ENCODE results near the gene NRTN. TPM values are rescaled to one million over a fixed set of nuclear protein-coding genes. Genes with fewer than 3 reads are reported as not detected.

NRTN gene
- total and polyA plus RNA-seq, 2 of the 13 experiments (the other 11 are each of a cell fraction or from before 2014, with no cell fraction given): 4.1 to 5.3 TPM

DNA sequence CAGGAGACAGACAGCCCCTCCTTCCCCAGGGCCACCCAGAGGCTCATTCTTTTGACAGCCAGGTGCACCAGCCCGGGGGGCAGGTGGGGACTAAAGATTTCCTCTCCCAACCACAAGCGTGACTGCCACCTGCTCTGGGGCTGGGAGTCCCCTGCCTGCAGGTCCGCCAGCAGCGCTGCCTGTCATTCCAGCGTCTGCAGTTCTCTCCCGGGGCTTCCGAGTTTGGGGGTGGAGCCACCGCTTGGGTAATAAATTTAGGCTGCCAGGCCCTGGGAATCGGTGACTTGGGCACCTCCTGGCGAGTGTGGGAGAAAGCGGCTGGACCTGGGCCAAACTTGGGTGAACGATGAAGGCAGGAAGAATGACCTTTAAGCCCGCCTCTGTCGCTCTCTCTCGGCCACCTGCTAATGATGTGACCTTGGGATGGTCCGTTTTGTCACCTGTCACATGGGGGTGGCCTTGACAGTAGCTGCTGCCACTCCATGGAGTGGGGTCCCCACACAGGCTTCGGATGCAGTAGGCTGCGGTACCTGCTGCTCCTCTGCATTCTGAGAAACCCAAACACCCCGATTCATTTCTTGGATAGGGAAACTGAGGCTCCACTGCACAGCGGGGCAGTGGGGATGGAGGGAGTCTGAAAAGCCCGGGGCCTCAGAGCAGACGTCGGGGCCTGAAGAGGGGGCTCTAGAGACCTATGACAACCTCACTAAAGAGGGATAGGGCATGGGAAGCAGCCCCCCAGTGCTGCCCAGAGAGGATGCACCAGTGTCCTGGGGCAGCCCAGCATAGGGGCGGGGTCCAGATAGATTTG is 21.9 kb downstream of the NRTN start (continued):
- peak; percentile 44 for TF ChIP-seq ZNF883 (CRISPR knock-in tag; IDR thresholded peaks at IDR 0.05; ENCODE audit: not compliant biosample characterization)
- TF ChIP-seq ZNF430 (CRISPR knock-in tag; IDR thresholded peaks at IDR 0.05): no peak
- TF ChIP-seq ZNF589 (CRISPR knock-in tag; conservative IDR thresholded peaks at IDR 0.05): peak; percentile 27; the same call in 1 of the 2 replicates
- TF ChIP-seq CSRNP1 (CRISPR knock-in tag; IDR thresholded peaks at IDR 0.05): no peak
- TF ChIP-seq ZBTB20 (CRISPR knock-in tag; IDR thresholded peaks at IDR 0.05; ENCODE audit: borderline replicate concordance, low read depth): peak; percentile 33; the same call in 1 of the 2 replicates
- no peak for TF ChIP-seq NFKBIZ (CRISPR knock-in tag; IDR thresholded peaks at IDR 0.05)
- TF ChIP-seq ZNF513 (CRISPR knock-in tag; conservative IDR thresholded peaks at IDR 0.05): no peak
- no peak for TF ChIP-seq DDIT3 (CRISPR knock-in tag; IDR thresholded peaks at IDR 0.05)
- no peak; the same call in 1 of the 2 replicates for TF ChIP-seq ZNF709 (CRISPR knock-in tag; IDR thresholded peaks at IDR 0.05)
- no peak for TF ChIP-seq ZNF121 (CRISPR knock-in tag; IDR thresholded peaks at IDR 0.05)
- TF ChIP-seq, protein P1, sequence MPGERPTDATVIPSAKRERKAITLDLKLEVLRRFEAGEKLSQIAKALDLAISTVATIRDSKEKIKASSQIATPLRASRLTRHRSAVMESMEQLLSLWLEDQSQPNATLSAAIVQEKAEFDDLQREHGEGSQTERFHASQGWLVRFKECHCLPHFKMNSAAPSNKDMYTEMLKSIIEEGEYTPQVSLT (CRISPR knock-in tag; IDR thresholded peaks at IDR 0.05; ENCODE audit: borderline replicate concordance, low read depth): no peak
- no peak; the same call in 1 of the 2 replicates for TF ChIP-seq SSRP1 (CRISPR knock-in tag; IDR thresholded peaks at IDR 0.05)
- 0 out of 2 replicates have a peak, but pooled peaks have one; percentile 11 for TF ChIP-seq MED13 (CRISPR knock-in tag; IDR thresholded peaks at IDR 0.05)
- no peak for TF ChIP-seq MXD1 (CRISPR knock-in tag; IDR thresholded peaks at IDR 0.05)
- 0 out of 2 replicates have a peak, but pooled peaks have one; percentile 49 for TF ChIP-seq REL (CRISPR knock-in tag; conservative IDR thresholded peaks at IDR 0.05)
- TF ChIP-seq ZNF3 (CRISPR knock-in tag; IDR thresholded peaks at IDR 0.05): no peak
- TF ChIP-seq, protein P2, sequence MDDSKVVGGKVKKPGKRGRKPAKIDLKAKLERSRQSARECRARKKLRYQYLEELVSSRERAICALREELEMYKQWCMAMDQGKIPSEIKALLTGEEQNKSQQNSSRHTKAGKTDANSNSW (CRISPR knock-in tag; IDR thresholded peaks at IDR 0.05; ENCODE audit: borderline replicate concordance): no peak; the same call in 1 of the 2 replicates
- no peak for TF ChIP-seq ZNF362 (CRISPR knock-in tag; IDR thresholded peaks at IDR 0.05; ENCODE audit: borderline replicate concordance)
- TF ChIP-seq ZNF713 (CRISPR knock-in tag; IDR thresholded peaks at IDR 0.05): no peak
- no peak; the same call in 1 of the 2 replicates for TF ChIP-seq ZSCAN9 (CRISPR knock-in tag; IDR thresholded peaks at IDR 0.05; ENCODE audit: borderline replicate concordance)
- no peak for TF ChIP-seq ZNF282 (IDR thresholded peaks at IDR 0.05; ENCODE audit: partially characterized antibody)
- no peak; the same call in 1 of the 2 replicates for TF ChIP-seq ZNF12 (CRISPR knock-in tag; IDR thresholded peaks at IDR 0.05)
- no peak for TF ChIP-seq ARNT2 (CRISPR knock-in tag; IDR thresholded peaks at IDR 0.05; ENCODE audit: low read depth)
- TF ChIP-seq MZF1 (CRISPR knock-in tag; IDR thresholded peaks at IDR 0.05; ENCODE audit: borderline replicate concordance): 0 out of 2 replicates have a peak, but pooled peaks have one; percentile 18
